ENCODE data around the gene MCCC1.

The MCCC1 gene

DNA sequence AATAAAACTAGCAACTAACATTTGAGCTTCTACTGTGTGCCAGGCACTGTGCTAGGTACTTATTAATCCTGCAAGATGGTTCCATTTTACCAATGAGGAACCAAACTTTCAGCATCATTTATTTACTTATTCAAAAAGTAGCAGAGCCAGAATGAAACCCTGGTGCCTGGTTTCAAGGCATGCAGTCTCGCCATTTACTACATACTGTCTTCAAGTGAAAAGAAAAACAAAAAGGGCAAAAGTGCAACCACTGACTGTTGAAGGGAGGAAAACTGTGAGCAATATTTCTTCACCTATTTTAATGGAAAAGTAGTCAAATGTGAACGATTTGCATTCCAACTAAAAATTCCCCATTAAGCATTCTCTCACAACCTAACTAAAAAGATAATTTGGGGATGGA is 127.7 kb downstream of the MCCC1 start:
- TF ChIP-seq PRDM1 (tag by site-specific recombination; IDR thresholded peaks at IDR 0.05) (peak; percentile 60; the same call in 1 of the 2 replicates), ZNF843 (tag by site-specific recombination; IDR thresholded peaks at IDR 0.05) (no peak)
- TF ChIP-seq, protein P1, sequence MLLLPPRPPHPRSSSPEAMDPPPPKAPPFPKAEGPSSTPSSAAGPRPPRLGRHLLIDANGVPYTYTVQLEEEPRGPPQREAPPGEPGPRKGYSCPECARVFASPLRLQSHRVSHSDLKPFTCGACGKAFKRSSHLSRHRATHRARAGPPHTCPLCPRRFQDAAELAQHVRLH (tag by site-specific recombination; IDR thresholded peaks at IDR 0.05), result no peak
- TF ChIP-seq, protein P2, sequence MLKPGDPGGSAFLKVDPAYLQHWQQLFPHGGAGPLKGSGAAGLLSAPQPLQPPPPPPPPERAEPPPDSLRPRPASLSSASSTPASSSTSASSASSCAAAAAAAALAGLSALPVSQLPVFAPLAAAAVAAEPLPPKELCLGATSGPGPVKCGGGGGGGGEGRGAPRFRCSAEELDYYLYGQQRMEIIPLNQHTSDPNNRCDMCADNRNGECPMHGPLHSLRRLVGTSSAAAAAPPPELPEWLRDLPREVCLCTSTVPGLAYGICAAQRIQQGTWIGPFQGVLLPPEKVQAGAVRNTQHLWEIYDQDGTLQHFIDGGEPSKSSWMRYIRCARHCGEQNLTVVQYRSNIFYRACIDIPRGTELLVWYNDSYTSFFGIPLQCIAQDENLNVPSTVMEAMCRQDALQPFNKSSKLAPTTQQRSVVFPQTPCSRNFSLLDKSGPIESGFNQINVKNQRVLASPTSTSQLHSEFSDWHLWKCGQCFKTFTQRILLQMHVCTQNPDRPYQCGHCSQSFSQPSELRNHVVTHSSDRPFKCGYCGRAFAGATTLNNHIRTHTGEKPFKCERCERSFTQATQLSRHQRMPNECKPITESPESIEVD (tag by site-specific recombination; IDR thresholded peaks at IDR 0.05), result peak; percentile 54
- TF ChIP-seq, protein P3, sequence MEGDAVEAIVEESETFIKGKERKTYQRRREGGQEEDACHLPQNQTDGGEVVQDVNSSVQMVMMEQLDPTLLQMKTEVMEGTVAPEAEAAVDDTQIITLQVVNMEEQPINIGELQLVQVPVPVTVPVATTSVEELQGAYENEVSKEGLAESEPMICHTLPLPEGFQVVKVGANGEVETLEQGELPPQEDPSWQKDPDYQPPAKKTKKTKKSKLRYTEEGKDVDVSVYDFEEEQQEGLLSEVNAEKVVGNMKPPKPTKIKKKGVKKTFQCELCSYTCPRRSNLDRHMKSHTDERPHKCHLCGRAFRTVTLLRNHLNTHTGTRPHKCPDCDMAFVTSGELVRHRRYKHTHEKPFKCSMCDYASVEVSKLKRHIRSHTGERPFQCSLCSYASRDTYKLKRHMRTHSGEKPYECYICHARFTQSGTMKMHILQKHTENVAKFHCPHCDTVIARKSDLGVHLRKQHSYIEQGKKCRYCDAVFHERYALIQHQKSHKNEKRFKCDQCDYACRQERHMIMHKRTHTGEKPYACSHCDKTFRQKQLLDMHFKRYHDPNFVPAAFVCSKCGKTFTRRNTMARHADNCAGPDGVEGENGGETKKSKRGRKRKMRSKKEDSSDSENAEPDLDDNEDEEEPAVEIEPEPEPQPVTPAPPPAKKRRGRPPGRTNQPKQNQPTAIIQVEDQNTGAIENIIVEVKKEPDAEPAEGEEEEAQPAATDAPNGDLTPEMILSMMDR (tag by site-specific recombination; IDR thresholded peaks at IDR 0.05), result no peak
- ChIA-PET POLR2A (interaction anchor here (0.6 kb wide), 2 partner anchors 16 to 38 kb away, joined by 3 to 5 read pairs; no protein-coding TSS in a partner anchor), CTCF (no interaction called here)

DNA sequence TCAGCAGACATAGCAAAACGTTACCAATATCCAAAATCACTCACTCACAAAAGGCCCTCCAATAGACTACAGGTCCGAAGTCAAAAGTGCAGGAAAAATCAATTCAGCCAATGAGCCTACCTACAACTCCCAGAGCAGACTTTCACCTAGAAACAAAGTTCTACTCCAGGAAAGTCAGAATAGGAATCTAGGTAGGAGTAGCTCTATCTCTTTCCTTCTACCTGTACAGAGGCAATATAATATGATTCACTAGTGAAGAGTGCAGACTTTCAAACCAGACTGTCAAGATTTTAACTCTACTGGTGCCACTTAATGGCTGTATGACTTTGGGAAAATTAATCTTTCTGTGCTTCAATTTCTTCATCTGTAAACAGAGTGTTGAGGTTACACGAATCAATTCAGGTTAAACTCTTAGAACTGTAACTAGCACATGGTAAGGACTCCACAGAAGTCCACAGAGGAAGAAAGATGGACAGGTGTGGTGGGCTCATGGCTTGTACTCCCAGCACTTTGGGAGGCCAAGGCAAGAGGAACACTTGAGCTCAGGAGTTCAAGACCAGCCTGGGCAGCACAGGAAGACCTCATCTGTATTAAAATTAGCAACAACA is 128.4 kb downstream of the MCCC1 start:
- Histone ChIP-seq H3K4me1 (ENCODE audit: control insufficient read depth, insufficient read depth, low read length) (peaks cover 5% of the 10 kb centered on the region; the same call in 1 of the 2 replicates), H3K27ac (ENCODE audit: extremely low read depth, low read depth, low read length) (no peak overlapping the region), H3K36me3 (ENCODE audit: control insufficient read depth in 2 of 2, insufficient read depth in 1 of 2, low read length in 2 of 2) (no peaks in the 10 kb centered on the region), H3K4me3 (ENCODE audit: low read depth, low read length) (no peak overlapping the region), H3K9me3 (ENCODE audit: control insufficient read depth, insufficient read depth, low read depth, low read length) (no peaks in the 10 kb centered on the region)
- no peak for TF ChIP-seq ZNF48 (tag by site-specific recombination; IDR thresholded peaks at IDR 0.05)
- TF ChIP-seq PRDM1 (tag by site-specific recombination; IDR thresholded peaks at IDR 0.05), result peak; percentile 30; the same call in 1 of the 2 replicates
- TF ChIP-seq ZBTB7A (tag by site-specific recombination; IDR thresholded peaks at IDR 0.05; ENCODE audit: low read depth), result no peak
- no peak for TF ChIP-seq ZBTB20 (tag by site-specific recombination; IDR thresholded peaks at IDR 0.05)
- ChIA-PET CTCF (no interaction called here), POLR2A (no interaction called here)

More for the DNA sequence above, 127.7 kb downstream of the MCCC1 start:
- peaks cover 5% of the 10 kb centered on the region; the same call in 1 of the 2 replicates for H3K4me1 ChIP-seq (ENCODE audit: control insufficient read depth, insufficient read depth, low read length)
- H3K36me3 ChIP-seq (ENCODE audit: control insufficient read depth in 2 of 2, insufficient read depth in 1 of 2, low read length in 2 of 2), result no peaks in the 10 kb centered on the region
- no peaks in the 10 kb centered on the region for H3K9me3 ChIP-seq (ENCODE audit: control insufficient read depth, insufficient read depth, low read depth, low read length)
- no peak overlapping the region for H3K4me3 ChIP-seq (ENCODE audit: low read depth, low read length)
- H3K27ac ChIP-seq (ENCODE audit: extremely low read depth, low read depth, low read length), result no peak overlapping the region

DNA sequence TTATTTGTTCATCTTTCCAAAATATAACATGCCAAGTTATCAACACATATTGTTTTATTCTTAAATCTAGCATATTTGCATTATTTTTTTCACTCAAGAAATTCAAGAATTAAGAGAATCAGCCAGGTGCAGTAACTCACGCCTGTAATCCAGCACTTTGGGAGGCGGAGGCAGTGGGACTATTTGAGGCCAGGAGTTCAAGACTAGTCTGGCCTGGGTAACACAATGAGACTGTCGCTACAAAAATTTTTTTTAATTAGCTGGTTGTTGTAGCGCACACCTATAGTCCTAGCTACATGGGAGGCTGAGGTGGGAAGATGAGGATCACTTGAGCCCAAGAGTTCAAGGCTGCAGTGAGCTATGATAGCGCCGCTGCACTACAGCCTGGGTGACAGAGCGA is 129.4 kb downstream of the MCCC1 start:
- Histone ChIP-seq H3K4me3 (ENCODE audit: low read depth, low read length) (no peak overlapping the region), H3K36me3 (ENCODE audit: control insufficient read depth in 2 of 2, insufficient read depth in 1 of 2, low read length in 2 of 2) (no peaks in the 10 kb centered on the region), H3K27ac (ENCODE audit: extremely low read depth, low read depth, low read length) (no peak overlapping the region), H3K4me1 (ENCODE audit: control insufficient read depth, insufficient read depth, low read length) (peaks cover 5% of the 10 kb centered on the region; the same call in 1 of the 2 replicates), H3K9me3 (ENCODE audit: control insufficient read depth, insufficient read depth, low read depth, low read length) (no peaks in the 10 kb centered on the region)
- CTCF ChIA-PET, result no interaction called here
- TF ChIP-seq ZNF776 (tag by site-specific recombination; IDR thresholded peaks at IDR 0.05; ENCODE audit: borderline replicate concordance) (no peak), ZNF48 (tag by site-specific recombination; IDR thresholded peaks at IDR 0.05) (no peak), ZNF654 (tag by site-specific recombination; IDR thresholded peaks at IDR 0.05; ENCODE audit: low read depth) (no peak), ZNF624 (tag by site-specific recombination; IDR thresholded peaks at IDR 0.05) (no peak), KLF16 (tag by site-specific recombination; IDR thresholded peaks at IDR 0.05) (no peak), MZF1 (tag by site-specific recombination; IDR thresholded peaks at IDR 0.05; ENCODE audit: borderline replicate concordance) (no peak), ZNF2 (tag by site-specific recombination; IDR thresholded peaks at IDR 0.05) (no peak), ZNF394 (tag by site-specific recombination; IDR thresholded peaks at IDR 0.05; ENCODE audit: borderline replicate concordance) (no peak), ZNF10 (tag by site-specific recombination; IDR thresholded peaks at IDR 0.05) (no peak), REPIN1 (tag by site-specific recombination; IDR thresholded peaks at IDR 0.05; ENCODE audit: low read depth) (no peak), OSR2 (tag by site-specific recombination; IDR thresholded peaks at IDR 0.05) (no peak), ZFHX2 (tag by site-specific recombination; conservative IDR thresholded peaks at IDR 0.05) (no peak), ZNF23 (tag by site-specific recombination; IDR thresholded peaks at IDR 0.05; ENCODE audit: borderline replicate concordance) (no peak)
- TF ChIP-seq, protein P4, sequence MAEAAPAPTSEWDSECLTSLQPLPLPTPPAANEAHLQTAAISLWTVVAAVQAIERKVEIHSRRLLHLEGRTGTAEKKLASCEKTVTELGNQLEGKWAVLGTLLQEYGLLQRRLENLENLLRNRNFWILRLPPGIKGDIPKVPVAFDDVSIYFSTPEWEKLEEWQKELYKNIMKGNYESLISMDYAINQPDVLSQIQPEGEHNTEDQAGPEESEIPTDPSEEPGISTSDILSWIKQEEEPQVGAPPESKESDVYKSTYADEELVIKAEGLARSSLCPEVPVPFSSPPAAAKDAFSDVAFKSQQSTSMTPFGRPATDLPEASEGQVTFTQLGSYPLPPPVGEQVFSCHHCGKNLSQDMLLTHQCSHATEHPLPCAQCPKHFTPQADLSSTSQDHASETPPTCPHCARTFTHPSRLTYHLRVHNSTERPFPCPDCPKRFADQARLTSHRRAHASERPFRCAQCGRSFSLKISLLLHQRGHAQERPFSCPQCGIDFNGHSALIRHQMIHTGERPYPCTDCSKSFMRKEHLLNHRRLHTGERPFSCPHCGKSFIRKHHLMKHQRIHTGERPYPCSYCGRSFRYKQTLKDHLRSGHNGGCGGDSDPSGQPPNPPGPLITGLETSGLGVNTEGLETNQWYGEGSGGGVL (tag by site-specific recombination; IDR thresholded peaks at IDR 0.05), result no peak
- POLR2A ChIA-PET, result no interaction called here
